ENCODE results near the gene ABO.
"Not testable (repeated sequence)": the region's sequence is repeated elsewhere in the genome, so short reads cannot be mapped to it uniquely, and the experiment has no call there.

ABO gene

DNA sequence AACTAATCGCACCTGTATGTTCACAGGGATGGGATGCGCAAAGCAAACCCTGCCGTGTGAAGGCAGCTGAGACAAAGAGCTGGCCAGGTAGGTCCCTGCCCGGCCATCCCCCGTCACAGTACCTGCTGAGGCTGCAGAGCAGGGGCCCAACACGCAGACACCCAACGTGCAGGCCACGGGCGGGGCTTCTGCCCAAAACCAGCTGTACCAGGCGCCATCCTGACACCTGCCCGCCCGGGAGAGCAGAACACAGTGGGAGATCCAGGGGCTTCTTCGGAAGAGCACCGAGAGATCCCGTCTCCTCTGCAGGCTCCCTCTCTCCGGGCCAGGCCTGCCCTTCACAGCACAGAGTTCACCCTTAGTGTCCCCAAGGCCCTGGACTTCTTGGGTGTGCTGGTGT is 28.4 kb downstream of the ABO start:
- DNase-seq (ENCODE audit: low read depth in 3 of 3) = no peak

DNA sequence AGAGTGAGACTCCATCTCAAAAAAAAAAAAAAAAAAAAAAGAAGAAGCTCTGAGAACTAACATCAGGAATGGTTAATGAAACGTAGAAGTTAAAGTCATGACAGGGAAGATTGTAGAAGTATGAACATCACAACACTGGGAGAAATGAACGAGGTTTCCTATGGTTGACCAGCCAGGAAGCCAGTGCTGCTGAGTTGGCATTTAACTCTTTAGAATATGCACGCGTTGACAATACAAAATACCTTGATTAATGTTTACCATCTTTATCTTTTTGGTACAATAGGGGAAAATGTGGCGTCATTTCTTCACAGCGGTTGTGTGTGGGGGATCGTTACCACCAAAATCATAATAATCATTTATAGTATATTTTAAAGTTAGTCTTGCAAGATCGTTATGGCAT is 32.0 kb downstream of the ABO start:
- DNase-seq (ENCODE audit: low read depth in 3 of 3) = no peak

DNA sequence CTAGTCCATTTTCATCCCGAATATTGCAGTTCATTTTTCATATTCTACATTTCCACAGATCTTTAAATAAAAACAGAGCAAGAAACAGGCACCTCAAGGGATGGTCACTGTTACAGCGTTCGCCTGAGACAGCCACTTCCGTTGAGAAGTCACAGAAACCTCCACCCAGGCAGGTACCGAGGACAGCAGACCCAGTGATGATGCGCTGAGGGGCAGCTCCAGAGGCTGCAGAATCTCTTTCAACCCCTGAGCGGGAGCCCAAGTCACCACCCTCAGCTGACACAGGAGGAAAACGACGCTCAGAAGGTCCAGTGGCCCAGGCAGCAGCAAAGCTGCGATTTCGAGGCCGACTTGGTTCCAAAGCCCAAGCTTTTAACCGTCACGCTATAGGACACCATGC is 32.8 kb downstream of the ABO start:
- no peak for DNase-seq (ENCODE audit: low read depth in 3 of 3)

DNA sequence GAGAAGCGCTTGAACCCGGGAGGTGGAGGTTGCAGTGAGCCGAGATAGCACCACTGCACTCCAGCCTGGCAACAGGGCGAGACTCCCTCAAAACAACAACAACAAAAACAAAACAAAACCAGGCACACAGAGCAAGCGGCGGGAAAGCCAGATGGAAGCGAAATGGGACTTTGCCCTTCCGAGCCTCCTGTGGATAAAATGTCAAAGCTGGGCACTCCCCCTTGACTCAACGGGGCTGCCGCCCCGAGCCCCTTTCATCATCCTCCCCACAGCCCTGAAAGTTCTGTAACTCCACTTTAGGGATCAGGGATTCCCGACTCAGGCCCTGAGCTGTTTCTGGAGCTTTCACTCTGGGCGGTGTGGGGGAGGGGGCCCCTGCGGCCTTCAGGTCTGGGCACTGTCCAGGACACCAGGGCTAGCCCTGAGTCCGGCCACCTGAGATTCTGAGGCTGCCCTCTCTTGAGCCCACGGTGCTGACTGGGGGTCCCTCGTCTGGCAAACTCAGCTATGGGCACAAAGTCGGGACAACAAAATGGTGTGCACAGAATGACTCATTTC is 35.4 kb downstream of the ABO start:
- no peak for DNase-seq (ENCODE audit: low read depth in 3 of 3)

DNA sequence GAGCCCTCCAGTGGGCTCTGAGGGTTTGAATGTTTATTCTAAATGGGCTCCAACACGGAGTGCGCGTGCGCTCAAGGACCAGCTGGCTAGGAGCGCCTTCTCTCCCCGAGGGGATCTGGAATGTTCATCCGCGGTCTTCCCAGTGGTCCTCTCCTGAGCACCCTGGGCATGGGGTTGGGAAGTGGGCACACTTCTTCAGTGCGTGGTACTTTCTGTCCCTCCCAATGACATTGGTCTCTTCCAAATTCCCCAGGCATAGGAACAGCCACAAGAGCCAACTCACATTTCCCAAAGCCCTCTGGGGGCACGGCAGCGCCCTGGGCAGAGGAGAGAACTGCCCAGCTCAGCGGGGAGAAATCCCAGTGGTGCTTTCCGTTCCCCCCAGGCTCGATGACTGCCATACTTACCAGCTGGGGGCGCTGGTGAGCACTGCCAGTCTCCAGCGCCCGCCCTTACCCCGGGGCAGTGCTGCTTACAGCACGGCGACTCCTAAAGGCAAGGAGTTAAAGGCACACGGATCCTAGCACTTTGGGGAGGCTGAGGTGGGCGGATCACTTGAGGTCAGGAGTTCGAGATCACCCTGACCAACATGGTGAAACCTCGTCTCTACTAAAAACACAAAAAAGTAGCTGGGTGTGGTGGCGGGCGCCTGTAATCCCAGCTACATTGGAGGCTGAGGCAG is 36.0 kb downstream of the ABO start:
- DNase-seq (ENCODE audit: low read depth in 3 of 3) = peak; percentile 39 to 74 (median 49)

DNA sequence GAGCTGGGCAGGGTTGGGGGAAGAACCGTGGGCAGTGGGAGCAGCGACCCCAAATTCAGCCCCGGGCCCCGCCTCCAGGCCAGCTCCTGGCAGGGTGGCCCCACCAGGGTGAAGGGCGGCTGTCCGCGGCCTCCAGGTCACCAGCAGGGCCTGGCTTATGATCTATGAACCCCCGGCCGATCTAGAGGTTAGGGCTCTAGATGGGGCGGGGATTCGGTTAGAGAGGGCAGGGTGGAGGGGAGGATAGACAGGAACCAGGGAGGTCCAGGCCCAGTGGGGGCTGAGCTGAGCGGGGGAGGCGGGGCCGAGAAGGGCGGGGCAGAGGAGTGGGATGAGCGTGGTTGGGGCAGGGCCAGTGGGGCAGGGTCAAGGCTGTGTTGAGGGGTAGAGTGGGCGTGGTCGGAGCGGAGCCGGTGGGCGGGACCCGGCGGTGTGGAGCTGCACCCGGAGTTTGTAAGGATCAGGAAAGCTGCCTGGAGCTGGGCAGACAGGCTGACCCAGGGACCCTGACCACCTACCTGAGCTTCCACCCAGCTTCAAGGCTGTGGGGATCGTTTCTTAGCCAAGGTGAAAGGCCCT is 36.6 kb downstream of the ABO start:
- DNase-seq (ENCODE audit: low read depth in 3 of 3) = peak in 2 of 3 experiments; percentile 13 to 60

DNA sequence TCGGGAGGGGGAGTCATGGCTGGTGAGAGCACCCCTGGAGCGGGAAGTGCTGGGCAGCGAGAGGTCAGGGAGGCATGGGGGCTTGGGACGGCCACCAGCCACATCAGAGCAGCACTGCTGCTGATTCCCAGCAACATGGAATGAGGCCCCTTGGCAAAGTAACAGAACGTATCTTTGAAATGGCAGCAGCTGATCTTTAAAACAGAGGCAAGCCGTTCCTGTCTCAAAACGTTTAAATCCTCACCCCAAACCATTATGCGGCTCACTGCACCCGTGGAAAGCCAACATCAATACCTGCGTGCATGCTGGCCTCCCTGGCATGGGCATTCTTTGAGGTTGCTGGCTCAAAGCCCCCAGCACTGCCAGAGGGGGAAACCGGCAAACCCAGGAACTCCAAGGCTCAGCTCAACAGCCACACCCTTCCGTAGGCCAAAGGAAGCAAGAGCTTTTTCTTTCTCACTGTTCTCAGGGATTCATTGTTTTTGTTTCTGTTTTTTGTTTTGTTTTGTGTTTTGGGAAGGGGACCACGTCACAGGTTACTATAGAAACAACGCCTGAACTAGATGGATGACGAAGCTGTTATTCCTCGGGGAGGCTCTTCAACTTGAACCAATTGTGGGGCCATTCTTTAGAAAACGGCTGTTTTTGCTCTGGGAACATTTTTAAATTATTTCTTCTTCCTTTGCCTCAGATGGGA is 37.8 kb downstream of the ABO start:
- DNase-seq (ENCODE audit: low read depth in 3 of 3) = no peak

DNA sequence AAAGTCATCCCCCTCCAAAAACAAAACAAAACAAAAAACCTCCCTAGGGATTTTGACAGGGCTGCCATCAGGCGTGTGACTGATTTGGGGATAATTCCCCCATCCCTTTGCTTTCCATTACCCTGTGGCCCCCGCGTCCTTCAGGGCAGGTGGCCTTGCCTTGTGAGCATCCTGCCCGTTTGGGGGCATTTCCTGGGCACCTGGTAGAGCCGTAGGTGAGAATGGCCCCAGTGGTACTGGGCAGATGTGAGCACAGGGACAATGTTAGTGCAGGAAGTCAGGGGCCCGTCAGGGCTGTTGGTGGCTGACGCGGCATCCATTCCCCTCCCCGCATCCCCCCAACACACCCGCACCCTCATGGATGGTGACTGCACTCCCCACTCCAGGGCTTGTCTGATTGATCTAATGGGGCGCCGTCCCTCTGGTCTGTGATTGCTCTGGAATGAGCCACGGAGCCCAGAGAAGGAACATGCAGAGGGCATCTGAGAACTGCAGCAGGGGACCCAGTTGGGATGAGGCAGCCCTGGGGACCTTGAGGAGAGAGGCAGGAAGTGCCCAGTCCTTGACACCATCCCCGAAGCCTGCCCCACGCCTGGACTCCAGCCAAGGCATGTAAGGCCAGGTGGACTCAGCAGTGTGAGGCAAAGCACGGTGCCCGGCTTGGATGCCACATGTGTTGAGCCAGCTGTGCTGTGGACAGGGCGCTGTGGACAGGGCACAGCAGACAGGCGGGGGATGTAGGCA is 38.5 kb downstream of the ABO start:
- DNase-seq (ENCODE audit: low read depth in 3 of 3) = not testable (repeated sequence)

DNA sequence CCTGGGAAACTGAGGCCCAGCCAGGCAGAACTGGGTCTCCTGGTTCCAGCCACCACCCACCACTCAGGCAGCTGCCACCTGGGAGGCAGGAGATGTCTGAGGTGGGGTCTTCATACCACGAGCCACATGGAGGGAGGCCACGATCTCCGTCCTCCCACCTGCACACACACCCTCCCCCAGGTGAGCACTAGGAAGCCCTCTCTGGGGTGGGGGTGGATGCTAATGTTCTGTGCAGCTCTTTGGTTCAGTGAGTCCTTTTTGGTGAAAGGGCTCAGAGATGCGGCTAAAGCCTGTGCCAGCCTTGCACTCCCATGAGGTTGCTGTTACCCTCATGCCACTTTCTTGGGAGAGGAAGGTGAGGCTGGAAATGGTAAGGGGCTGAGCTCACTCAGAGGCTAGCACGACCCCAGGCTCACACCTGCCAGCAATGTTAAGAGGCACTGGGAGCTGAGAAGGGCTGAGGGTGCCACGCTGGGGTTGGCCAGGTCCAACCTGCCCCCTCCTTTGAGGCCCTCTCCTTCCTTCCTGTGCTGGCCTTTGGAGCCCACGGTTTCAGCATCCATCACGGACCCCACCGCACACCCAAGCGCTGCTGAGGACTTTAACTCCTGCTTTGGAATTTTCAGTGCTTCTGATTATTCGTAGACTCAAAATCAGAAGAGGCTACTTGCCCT is 39.3 kb downstream of the ABO start:
- DNase-seq (ENCODE audit: low read depth in 3 of 3) = no peak

DNA sequence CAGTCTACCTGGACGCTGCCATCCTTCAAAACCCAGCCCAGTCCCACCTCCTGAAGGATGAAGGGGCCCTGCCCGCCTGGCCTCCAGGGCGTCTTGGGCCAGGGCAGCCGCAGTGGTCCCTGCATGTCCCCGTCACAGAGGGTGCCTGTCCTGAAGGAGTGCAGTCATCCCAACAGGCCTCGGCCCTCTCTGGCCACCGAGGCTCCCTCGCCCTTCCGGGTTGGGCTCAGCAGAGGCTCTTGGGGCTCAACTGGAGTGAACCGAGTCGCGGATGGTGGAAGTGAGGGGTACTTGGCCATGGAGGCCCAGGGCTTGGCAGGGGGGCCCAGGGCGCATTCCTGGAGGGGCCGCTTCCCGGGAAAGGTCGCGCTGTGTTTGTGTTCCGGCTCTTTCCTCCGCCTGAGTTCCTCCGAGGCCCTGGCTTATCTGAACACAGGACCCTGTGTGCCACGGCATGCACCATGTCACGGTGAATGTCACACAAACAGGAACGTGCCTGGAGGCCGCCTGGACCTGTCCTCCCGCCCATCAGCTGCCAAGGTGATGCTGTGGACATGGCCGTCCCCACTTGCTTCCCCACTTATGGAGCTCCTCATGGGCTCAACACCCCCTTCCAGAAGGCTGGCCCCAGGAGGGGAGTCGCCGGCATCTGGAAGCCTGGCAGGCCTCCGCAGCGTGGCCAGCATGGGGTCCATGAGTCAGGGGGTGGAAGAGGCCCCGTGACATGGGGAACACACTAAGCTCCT is 40.3 kb downstream of the ABO start:
- DNase-seq (ENCODE audit: low read depth in 3 of 3) = no peak

DNA sequence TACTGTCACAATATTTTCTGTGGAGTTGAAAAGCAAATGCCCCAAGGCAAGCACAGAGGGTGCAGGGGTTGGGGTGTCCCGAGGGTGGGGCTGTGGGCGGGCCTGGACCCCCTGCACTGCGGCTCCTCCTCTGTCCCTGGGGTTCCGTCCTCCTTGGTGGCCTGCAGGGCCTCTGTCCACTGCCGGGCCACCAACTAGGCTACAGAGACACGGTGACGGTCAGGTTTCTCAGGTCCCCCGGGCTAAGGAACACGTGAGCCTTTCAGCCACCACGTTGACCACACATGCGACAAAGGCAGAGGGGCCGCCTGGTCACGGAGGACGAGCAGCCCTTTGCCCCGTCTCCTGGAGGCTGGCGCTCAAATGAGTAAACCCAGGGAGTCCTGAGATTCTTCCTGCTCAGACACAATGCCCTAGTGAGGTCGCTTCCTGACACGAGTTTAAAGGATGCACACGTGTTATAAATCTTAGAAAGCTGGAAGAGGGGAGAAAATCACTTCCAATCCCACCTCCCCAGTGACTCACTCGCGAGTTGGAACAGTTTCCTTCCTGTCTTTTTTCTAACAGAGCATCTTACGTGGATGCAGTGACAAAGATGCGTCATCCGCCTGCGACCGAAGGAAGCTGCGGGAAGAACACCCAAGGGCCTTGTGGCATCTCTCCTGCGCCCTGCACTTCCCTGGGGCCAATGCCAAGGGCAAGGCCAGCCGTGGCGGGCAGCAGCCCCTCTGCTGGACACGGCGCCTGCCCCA is 41.1 kb downstream of the ABO start:
- DNase-seq (ENCODE audit: low read depth in 3 of 3) = no peak

DNA sequence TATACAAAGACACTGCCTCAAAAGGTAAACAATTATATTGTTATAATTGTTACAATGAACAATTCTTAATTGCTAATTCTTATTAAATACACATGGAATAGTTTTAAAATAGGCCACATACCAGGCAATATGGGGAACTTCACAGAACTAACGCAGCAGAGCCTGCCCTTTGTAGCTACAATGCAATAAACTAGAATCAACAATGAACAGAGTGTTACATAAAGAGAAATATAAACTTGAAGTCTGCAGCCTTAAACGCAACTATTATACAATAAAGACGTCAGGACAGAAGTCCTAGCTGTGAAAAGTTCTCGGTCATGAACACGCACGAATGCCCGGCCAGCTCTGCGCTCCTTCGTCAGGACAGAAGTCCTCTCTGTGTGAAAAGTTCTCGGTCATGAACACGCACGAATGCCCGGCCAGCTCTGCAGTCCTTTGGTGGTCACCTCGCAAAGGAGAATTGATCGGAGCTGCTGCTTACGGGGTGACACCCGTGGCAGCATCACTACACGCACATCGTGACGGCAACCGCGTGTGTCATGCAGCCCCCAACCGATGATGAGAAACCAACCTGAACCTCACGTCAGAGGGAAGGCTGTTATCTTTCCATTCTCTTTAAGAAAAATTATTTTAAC is 43.0 kb downstream of the ABO start:
- not testable (repeated sequence) for DNase-seq (ENCODE audit: low read depth in 3 of 3)

DNA sequence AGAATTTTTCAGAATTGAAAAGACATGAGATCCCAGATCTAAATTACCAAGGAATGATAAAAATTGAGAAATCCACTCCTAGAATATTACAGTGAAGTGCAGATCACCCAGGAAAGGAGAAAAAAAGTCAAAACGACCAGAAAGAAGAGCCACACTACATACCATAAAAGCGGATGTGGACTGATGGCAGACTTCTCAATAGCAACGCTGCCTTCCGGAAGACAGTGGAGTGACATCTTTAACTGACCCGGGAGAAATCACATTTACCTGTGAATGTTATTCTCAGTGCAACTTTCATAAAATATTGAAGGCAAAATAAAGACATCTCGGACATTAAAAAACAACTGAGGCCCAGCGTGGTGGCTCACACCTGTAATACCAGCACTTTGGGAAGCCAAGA is 44.5 kb downstream of the ABO start:
- DNase-seq (ENCODE audit: low read depth in 3 of 3) = not testable (repeated sequence)

DNA sequence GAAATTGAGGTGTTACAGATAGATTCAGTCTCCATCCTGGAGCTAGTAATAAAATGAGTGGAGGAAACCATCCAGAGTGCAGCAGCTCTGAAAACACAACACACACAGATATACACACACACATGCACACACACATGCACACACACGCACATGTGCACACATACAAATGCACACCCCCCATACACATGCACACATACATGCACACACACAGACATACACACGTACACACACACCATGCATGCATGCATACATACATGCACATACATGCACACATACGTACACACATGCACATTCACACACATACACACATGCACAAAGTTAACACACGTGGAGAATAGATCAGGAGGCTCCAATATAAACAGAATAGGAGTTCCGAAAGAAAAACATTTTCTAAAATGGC is 44.9 kb downstream of the ABO start:
- DNase-seq (ENCODE audit: low read depth in 3 of 3) = no peak

DNA sequence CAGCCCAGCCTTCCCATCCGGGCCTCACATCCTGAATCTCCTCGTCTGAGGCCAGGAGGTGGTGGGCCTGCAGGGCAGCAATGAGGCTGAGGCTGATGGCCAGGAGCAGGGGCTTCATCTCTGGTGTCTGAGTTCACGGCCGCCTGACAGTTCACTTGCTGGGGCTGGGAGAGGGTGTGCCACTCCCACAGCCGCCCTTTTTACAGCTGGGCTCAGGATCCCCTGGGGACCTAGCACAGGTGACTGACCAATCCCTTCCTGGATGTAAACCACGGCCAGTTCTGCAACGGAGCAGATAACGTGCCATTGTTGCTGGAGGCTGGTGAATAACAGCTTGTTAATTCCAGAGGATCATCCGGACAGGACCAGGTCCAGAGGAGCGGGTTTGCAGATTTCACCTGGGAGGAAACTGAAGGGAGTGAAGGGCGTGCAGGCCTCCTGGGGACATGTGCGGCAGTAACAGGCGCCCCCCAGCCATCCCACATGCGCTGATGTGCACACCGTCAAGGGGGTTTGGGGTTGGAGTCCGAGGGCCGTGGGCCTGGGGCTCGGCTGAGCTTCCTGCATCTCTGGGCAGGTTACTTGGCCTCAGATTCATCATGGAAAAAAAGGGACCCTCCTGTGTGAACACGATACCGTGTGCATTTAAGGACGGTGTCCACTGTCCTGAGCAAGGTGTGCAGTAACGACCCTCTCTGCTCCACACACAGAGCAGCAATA is 46.4 kb downstream of the ABO start:
- not testable (repeated sequence) for DNase-seq (ENCODE audit: low read depth in 3 of 3)

DNA sequence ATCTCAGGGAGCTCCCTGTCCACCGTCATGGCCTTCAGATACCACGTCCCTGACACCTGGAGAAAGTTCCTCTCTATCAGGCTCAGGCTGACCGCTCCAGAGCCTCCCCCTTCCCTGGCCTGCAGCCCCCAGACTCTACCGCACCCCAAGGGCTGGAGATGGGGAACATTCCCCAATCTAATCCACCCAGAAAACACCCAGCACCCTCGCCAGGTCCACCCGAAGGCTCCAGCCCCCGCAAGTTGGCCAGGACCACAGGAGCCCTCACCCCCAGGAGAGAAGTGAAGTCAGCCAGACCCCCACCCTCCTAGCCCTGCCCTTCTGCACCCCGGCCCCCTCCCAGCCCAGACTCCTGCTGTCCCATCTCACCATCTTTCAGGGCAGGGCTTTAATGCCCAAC is 47.0 kb downstream of the ABO start:
- not testable (repeated sequence) for DNase-seq (ENCODE audit: low read depth in 3 of 3)

DNA sequence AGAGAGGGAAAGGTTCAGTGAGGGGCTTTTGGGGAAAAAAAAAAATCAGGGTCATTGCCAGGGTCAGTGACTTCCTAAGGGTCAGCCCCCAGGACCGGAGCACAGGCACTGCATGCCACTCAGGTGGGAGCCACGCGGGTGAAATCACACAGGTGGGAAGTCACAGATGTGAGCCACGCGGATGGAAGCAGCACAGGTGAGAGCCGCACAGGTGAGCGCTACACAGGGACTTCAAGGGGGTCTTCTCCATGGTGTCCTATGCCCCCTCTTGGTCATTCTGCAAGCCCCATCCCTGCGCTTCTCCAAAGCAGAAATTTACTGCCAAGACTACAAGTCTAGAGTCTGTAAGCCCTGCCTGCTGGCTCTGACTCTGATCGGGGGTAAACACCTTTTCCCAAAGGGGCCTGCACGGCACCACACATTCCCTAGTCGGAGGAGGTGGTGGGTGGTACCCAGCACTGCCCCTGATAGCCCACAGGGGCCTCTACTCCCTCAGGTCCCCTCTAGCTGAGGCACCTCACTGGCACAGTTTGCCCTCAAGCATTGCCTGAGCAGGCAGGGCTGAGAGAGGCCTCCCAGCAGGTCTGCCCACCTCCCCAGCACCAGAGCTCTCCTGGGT is 47.6 kb downstream of the ABO start:
- DNase-seq (ENCODE audit: low read depth in 3 of 3) = no peak

Measured in stimulated activated CD4-positive, alpha-beta T cell treated with anti-CD3 and anti-CD28 coated beads, TNF-alpha, amount 100 ng/mL, for 24 hours (primary cell).